HepG2 (cell line): ENCODE results near the gene TRIM42.

Experiments used
- ARNT ChIP-seq: fragments of 450-650 bp; IDR thresholded peaks from 2 replicates; pipeline ENCODE4 v1.6.1; 2017
- CBX5 ChIP-seq: sonication (generic); formaldehyde crosslinking; IDR thresholded peaks from 2 replicates; pipeline ENCODE4 v1.4.0; 2020; ENCODE audit warnings: missing genetic modification reagents, borderline replicate concordance
- CTCF ChIP-seq: sonication (generic); formaldehyde crosslinking; IDR thresholded peaks from 2 replicates; pipeline ENCODE4 v1.5.0; 2020; ENCODE audit warnings: mild to moderate bottlenecking, missing genetic modification reagents, moderate library complexity
- EED ChIP-seq: sonication (generic); formaldehyde crosslinking; IDR thresholded peaks from 2 replicates; pipeline ENCODE4 v1.5.0; 2020; ENCODE audit warnings: mild to moderate bottlenecking, missing genetic modification reagents
- EZH2 ChIP-seq: conservative IDR thresholded peaks from 2 replicates; pipeline ENCODE4 v1.6.1; 2012; ENCODE audit warnings: mild to moderate bottlenecking, low read depth, low read length, moderate library complexity
- FOXK1 ChIP-seq: sonication (generic); formaldehyde crosslinking; IDR thresholded peaks from 2 replicates; pipeline ENCODE4 v1.4.0; 2020; ENCODE audit warnings: low read depth, missing genetic modification reagents, borderline replicate concordance
- IKZF1 ChIP-seq: fragments of 450-650 bp; IDR thresholded peaks from 2 replicates; pipeline ENCODE4 v1.7.1; 2016
- ZC3H4 ChIP-seq: sonication (generic); formaldehyde crosslinking; IDR thresholded peaks from 2 replicates; pipeline ENCODE4 v1.4.0; 2020; ENCODE audit warnings: missing genetic modification reagents, borderline replicate concordance
- ZNF841 ChIP-seq: sonication (generic); formaldehyde crosslinking; IDR thresholded peaks from 2 replicates; pipeline ENCODE4 v1.8.1; 2023; ENCODE audit warnings: missing genetic modification reagents, borderline replicate concordance
- TF ChIP-seq, protein P1 (sequence below): sonication (generic); formaldehyde crosslinking; IDR thresholded peaks from 2 replicates; pipeline ENCODE4 v1.4.0; 2020; ENCODE audit warnings: mild to moderate bottlenecking, missing genetic modification reagents
- TF ChIP-seq, protein P2 (sequence below): sonication (generic); formaldehyde crosslinking; IDR thresholded peaks from 2 replicates; pipeline ENCODE4 v1.4.0; 2020; ENCODE audit warnings: missing genetic modification reagents

GRCh38 chr3:140699516-140700231 lies 21.8 kb downstream of the TRIM42 start:
- TF ChIP-seq, protein P1, sequence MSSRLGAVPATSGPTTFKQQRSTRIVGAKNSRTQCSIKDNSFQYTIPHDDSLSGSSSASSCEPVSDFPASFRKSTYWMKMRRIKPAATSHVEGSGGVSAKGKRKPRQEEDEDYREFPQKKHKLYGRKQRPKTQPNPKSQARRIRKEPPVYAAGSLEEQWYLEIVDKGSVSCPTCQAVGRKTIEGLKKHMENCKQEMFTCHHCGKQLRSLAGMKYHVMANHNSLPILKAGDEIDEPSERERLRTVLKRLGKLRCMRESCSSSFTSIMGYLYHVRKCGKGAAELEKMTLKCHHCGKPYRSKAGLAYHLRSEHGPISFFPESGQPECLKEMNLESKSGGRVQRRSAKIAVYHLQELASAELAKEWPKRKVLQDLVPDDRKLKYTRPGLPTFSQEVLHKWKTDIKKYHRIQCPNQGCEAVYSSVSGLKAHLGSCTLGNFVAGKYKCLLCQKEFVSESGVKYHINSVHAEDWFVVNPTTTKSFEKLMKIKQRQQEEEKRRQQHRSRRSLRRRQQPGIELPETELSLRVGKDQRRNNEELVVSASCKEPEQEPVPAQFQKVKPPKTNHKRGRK (CRISPR knock-in tag): no peak
- TF ChIP-seq, protein P2, sequence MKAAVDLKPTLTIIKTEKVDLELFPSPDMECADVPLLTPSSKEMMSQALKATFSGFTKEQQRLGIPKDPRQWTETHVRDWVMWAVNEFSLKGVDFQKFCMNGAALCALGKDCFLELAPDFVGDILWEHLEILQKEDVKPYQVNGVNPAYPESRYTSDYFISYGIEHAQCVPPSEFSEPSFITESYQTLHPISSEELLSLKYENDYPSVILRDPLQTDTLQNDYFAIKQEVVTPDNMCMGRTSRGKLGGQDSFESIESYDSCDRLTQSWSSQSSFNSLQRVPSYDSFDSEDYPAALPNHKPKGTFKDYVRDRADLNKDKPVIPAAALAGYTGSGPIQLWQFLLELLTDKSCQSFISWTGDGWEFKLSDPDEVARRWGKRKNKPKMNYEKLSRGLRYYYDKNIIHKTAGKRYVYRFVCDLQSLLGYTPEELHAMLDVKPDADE: no peak
- no peak for TF ChIP-seq CTCF
- TF ChIP-seq EED (CRISPR knock-in tag): no peak
- no peak for TF ChIP-seq ZC3H4 (CRISPR knock-in tag)
- TF ChIP-seq CBX5 (CRISPR knock-in tag): peak; percentile 72; the same call in 1 of the 2 replicates
- peak; percentile 90 for TF ChIP-seq FOXK1 (CRISPR knock-in tag)
- TF ChIP-seq IKZF1: no peak
- TF ChIP-seq ARNT: no peak
- no peak for TF ChIP-seq ZNF841 (CRISPR knock-in tag)
- no peak for TF ChIP-seq EZH2
